Fibroblast of mammary gland (primary cell): Measurements from ENCODE around the gene MAP2K6.
A peak's percentile ranks its signal among the peaks of the same experiment; 100 is the strongest.

Experiments used
- DNase-seq: peaks from one replicate; pipeline ENCODE4 v3.0.0-alpha.2; 2010; ENCODE audit warnings: low read depth
- H3K4me3 ChIP-seq: 2 replicates; pipeline ENCODE4 v1.5.1; 2011; ENCODE audit warnings: low read depth, mild to moderate bottlenecking, low read length, moderate library complexity; ENCODE audit not compliant: control insufficient read depth
- CTCF ChIP-seq: conservative IDR thresholded peaks from 2 replicates; pipeline ENCODE4 v1.5.1; 2011; ENCODE audit warnings: low read depth, low read length, inconsistent platforms; ENCODE audit not compliant: control insufficient read depth, insufficient read depth

Gene MAP2K6

GRCh38 chr17:69485251-69485661 is 70.8 kb downstream of the MAP2K6 start:
- TF ChIP-seq CTCF: no peak
- DNase-seq: peak; percentile 30
- H3K4me3 ChIP-seq: no peak overlapping the region

- H3K4me3 ChIP-seq: no peak overlapping the region
- no peak for TF ChIP-seq CTCF
- DNase-seq: peak; percentile 22
Observed at GRCh38 chr17:69485901-69486643, 71.6 kb downstream of the MAP2K6 start.

GRCh38 chr17:69486779-69487637 is 72.5 kb downstream of the MAP2K6 start:
- no peak overlapping the region for H3K4me3 ChIP-seq
- no peak for TF ChIP-seq CTCF
- no peak for DNase-seq

GRCh38 chr17:69489313-69489712 is 74.8 kb downstream of the MAP2K6 start:
- DNase-seq: no peak
- TF ChIP-seq CTCF: no peak
- no peak overlapping the region for H3K4me3 ChIP-seq

GRCh38 chr17:69492410-69493071 is 78.0 kb downstream of the MAP2K6 start:
- TF ChIP-seq CTCF: no peak
- DNase-seq: peak; percentile 82
- H3K4me3 ChIP-seq: no peak overlapping the region

DNA sequence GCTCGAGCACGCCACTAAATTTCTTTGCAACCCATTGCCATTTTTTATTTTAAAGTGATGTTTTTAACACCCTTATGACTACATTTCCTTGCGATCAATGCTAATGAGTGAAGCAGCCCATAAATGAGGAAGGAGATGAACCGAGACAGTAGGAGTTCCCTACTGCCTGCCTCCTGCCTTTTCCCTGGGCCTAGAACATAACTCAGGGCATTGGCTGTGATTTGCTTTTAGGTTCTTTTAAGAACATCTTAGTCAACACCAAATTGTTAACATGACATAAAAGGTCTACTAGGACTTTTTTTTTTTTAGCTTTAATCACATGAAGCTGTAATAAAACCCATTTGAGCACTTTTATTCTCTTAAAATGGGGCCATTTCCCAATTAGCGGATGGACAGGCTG is 81.3 kb downstream of the MAP2K6 start:
- no peak overlapping the region for H3K4me3 ChIP-seq
- DNase-seq: no peak
- no peak for TF ChIP-seq CTCF
